Measurements from ENCODE around the gene ZNF536. TPM values are rescaled to one million over a fixed set of nuclear protein-coding genes. Genes with fewer than 3 reads are reported as not detected.

Gene ZNF536
- polyA plus RNA-seq, 1 of the 3 experiments (the other 2 are of a cell fraction), result 0.41 TPM

- TF ChIP-seq, protein P1, sequence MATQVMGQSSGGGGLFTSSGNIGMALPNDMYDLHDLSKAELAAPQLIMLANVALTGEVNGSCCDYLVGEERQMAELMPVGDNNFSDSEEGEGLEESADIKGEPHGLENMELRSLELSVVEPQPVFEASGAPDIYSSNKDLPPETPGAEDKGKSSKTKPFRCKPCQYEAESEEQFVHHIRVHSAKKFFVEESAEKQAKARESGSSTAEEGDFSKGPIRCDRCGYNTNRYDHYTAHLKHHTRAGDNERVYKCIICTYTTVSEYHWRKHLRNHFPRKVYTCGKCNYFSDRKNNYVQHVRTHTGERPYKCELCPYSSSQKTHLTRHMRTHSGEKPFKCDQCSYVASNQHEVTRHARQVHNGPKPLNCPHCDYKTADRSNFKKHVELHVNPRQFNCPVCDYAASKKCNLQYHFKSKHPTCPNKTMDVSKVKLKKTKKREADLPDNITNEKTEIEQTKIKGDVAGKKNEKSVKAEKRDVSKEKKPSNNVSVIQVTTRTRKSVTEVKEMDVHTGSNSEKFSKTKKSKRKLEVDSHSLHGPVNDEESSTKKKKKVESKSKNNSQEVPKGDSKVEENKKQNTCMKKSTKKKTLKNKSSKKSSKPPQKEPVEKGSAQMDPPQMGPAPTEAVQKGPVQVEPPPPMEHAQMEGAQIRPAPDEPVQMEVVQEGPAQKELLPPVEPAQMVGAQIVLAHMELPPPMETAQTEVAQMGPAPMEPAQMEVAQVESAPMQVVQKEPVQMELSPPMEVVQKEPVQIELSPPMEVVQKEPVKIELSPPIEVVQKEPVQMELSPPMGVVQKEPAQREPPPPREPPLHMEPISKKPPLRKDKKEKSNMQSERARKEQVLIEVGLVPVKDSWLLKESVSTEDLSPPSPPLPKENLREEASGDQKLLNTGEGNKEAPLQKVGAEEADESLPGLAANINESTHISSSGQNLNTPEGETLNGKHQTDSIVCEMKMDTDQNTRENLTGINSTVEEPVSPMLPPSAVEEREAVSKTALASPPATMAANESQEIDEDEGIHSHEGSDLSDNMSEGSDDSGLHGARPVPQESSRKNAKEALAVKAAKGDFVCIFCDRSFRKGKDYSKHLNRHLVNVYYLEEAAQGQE (IDR thresholded peaks at IDR 0.05; ENCODE audit: low read depth, low read length), result no peak
- TF ChIP-seq NRF1 (IDR thresholded peaks at IDR 0.05; ENCODE audit: low read depth, low read length), result no peak
- TF ChIP-seq CHD2 (IDR thresholded peaks at IDR 0.05; ENCODE audit: low read length, partially characterized antibody), result no peak
- no peak for TF ChIP-seq PBX3 (IDR thresholded peaks at IDR 0.05)
- TF ChIP-seq RAD21 (IDR thresholded peaks at IDR 0.05; ENCODE audit: low read length), result no peak
Measured at GRCh38 chr19:30566681-30567420, 194.7 kb downstream of the ZNF536 start (continued).

DNA sequence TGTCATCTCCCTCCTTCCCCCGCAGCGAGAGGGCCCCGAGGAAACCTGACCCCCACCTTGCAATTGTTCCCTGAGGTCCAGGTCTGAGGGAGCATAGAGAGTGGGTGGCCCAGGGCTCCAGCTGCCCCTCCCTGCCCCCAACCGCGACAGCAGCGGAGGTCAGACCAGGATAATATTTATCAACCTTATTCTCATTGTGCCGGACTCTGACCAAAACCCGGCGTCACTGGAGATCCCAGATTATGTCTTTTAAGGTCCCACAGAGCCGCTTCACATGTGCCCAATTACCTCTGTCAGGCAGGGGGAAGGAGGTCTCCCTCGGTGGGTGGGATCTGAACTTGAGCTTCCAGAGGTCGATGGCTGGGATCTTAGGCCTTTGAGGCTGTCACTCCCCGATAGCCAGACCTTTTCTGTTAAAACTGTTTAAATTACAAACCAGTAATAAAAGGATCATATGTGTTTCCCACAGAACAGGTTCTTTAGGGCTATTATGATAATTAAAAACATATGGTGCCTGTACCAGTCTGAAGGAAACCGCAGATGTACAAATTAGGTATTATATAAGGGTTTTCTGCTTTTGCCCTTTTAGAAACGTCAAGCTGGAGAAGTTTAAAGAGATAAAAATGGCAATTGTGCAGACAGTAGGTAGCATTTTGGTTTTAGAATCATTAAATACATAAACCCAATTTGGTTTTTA, 195.5 kb downstream of the ZNF536 start:
- peaks cover 0 to 40% of the 10 kb centered on the region in 2 experiments; a peak in 2 of 4 replicates for H3K4me1 ChIP-seq (ENCODE audit: control insufficient read depth in 1 of 2, insufficient read depth in 2 of 2, low read depth in 1 of 2, low read length in 1 of 2)
- H3K79me2 ChIP-seq (ENCODE audit: insufficient read depth), result no peaks in the 10 kb centered on the region
- WGBS (ENCODE audit: low lambda C conversion rate), result 9% methylated on average over 15 of the region's 15 CpGs
- H3K9ac ChIP-seq, result no peak overlapping the region
- H4K20me1 ChIP-seq (ENCODE audit: insufficient read depth), result no peaks in the 10 kb centered on the region
- no peaks in the 10 kb centered on the region for H3K9me2 ChIP-seq
- ChIA-PET CTCF (interaction anchor here (0.8 to 1.8 kb wide), 6 partner anchors 9 to 136 kb away, joined by 3 to 6 read pairs (median 3); no protein-coding TSS in a partner anchor), POLR2A (no interaction called here)
- no peak overlapping the region for H2AFZ ChIP-seq (ENCODE audit: low read depth)
- DNase-seq, result peak; percentile 77
- H3K4me2 ChIP-seq, result no peak overlapping the region
- H3K36me3 ChIP-seq (replicated peaks in 1 of 2; ENCODE audit: control insufficient read depth in 1 of 2, insufficient read depth in 2 of 2, low read length in 1 of 2), result no peaks in the 10 kb centered on the region
- H3K9me3 ChIP-seq, result no peaks in the 10 kb centered on the region
- peak overlapping the region in 1 of 2 experiments; percentile 98; a peak in 2 of 4 replicates for H3K27ac ChIP-seq (ENCODE audit: low read depth in 2 of 2, low read length in 1 of 2)
- peak; percentile 65 for TF ChIP-seq GATA2 (CRISPR knock-in tag; IDR thresholded peaks at IDR 0.05)
- TF ChIP-seq EP300 (IDR thresholded peaks at IDR 0.05; ENCODE audit: borderline replicate concordance in 1 of 2, low read depth in 1 of 2, low read length in 1 of 2), result peak in 1 of 2 experiments; percentile 16; a peak in 1 of 4 replicates
- TF ChIP-seq, protein P2, sequence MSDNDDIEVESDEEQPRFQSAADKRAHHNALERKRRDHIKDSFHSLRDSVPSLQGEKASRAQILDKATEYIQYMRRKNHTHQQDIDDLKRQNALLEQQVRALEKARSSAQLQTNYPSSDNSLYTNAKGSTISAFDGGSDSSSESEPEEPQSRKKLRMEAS (IDR thresholded peaks at IDR 0.05; ENCODE audit: low read depth), result no peak
- peak; percentile 64; the same call in 1 of the 2 replicates for TF ChIP-seq MXI1 (IDR thresholded peaks at IDR 0.05; ENCODE audit: low read depth, low read length)
- peak; percentile 64 for TF ChIP-seq RCOR1 (IDR thresholded peaks at IDR 0.05; ENCODE audit: low read length)
- 0 out of 2 replicates have a peak, but pooled peaks have one; percentile 12 for TF ChIP-seq TCF12 (IDR thresholded peaks at IDR 0.05)
- TF ChIP-seq RAD21 (IDR thresholded peaks at IDR 0.05; ENCODE audit: low read length), result no peak; the same call in 1 of the 2 replicates
- H3K4me3 ChIP-seq (ENCODE audit: low read depth in 2 of 2, low read length in 1 of 2), result no peak overlapping the region; a peak in 1 of 4 replicates
- no peaks in the 10 kb centered on the region for H3F3A ChIP-seq (replicated peaks; ENCODE audit: insufficient read depth)
- no peaks in the 10 kb centered on the region for H3K27me3 ChIP-seq (ENCODE audit: insufficient read depth)
